Esophagus squamous epithelium (tissue), 5 donors: Measurements from ENCODE around the gene HACL1. TPM values are rescaled to one million over a fixed set of nuclear protein-coding genes. Genes with fewer than 3 reads are reported as not detected.

Source experiments
- DNase-seq: peaks from one replicate; lab custom pipeline; 2025; lab: John Stamatoyannopoulos, UW
- H3K27ac ChIP-seq, 4 donors: fragments of 200-600 bp; sonication (generic); one replicate each; pipeline ENCODE4 v1.5.1; 2016 to 2019; ENCODE audit warnings: mild to moderate bottlenecking in 1 of 4
- H3K27me3 ChIP-seq, 4 donors: fragments of 200-600 bp; sonication (generic); 1 replicate in 3 of 4; 2 replicates in 1 of 4; pipeline versions ENCODE4 v1.5.1 to v1.6.0; 2017 to 2021; ENCODE audit warnings: antibody characterized with exemption in 1 of 4
- H3K36me3 ChIP-seq, 3 donors: fragments of 200-600 bp; sonication (generic); one replicate each; pipeline ENCODE4 v1.5.1; 2016 to 2019
- H3K4me1 ChIP-seq, 3 donors: fragments of 200-600 bp; sonication (generic); one replicate each; pipeline ENCODE4 v1.5.1; 2017 to 2019
- H3K4me3 ChIP-seq, 4 donors: fragments of 200-600 bp; sonication (generic); 1 replicate in 3 of 4; 2 replicates in 1 of 4; pipeline ENCODE4 v1.5.1; 2016 to 2019; ENCODE audit warnings: mild to moderate bottlenecking in 2 of 4, moderate library complexity in 1 of 4
- H3K9me3 ChIP-seq, 3 donors: fragments of 200-600 bp; sonication (generic); one replicate each; pipeline ENCODE4 v1.5.1; 2016 to 2019
- POLR2A ChIP-seq, 4 donors: fragments of 450-650 bp; IDR thresholded peaks; one replicate each; pipeline ENCODE4 v1.6.1; 2017; ENCODE audit warnings: antibody characterized with exemption in 4 of 4, mild to moderate bottlenecking in 4 of 4, moderate library complexity in 3 of 4
- WGBS, 2 donors: methylation state at CpG; one replicate each; pipeline ENCODE4 v1.1.5; 2018; 5-methylcytosine and 5-hydroxymethylcytosine counted together
- intact Hi-C: fragments of 100-400 bp; cut with DNase I; formaldehyde crosslinking; loops from one replicate; pipeline ENCODE4 v1.15.0; 2022
- total RNA-seq, 4 donors: library from RNA; depleted of rRNA; stranded (reverse); fragments of >200 nt; gene quantifications; one replicate each; pipeline ENCODE4 v1.1.0, GENCODE V29; 2016
- TF ChIP-seq, protein P1 (sequence below), 6 experiments: fragments of 450-650 bp in 4 of 6; fragments of 200-600 bp in 2 of 6; sonication (generic) in 2 of 6; IDR thresholded peaks; one replicate each; pipeline ENCODE4 v1.5.1; 2016 to 2019; ENCODE audit warnings: antibody characterized with exemption in 6 of 6, mild to moderate bottlenecking in 4 of 6, moderate library complexity in 4 of 6
- donor health status: DM: yes; HTN: yes; CAD: no.

Gene HACL1
- total RNA-seq, 4 donors from 2014 or later, result 3.3 to 22.3 (median 9.4) TPM

- peaks cover 5 to 34% (median 18%) of the 10 kb centered on the region in 3 donors for H3K4me1 ChIP-seq
- peak overlapping the region; percentile 83 to 95 (median 94) for H3K27ac ChIP-seq
- WGBS, 2 donors, result 1 to 2% methylated on average over 19 of the region's 19 CpGs
- H3K27me3 ChIP-seq, result no peaks in the 10 kb centered on the region
- H3K9me3 ChIP-seq, result no peaks in the 10 kb centered on the region
- no peak for DNase-seq
- intact Hi-C loops, result no loop called here
- peaks cover 0 to 36% (median 0%) of the 10 kb centered on the region in 3 donors for H3K36me3 ChIP-seq
- TF ChIP-seq, protein P1, sequence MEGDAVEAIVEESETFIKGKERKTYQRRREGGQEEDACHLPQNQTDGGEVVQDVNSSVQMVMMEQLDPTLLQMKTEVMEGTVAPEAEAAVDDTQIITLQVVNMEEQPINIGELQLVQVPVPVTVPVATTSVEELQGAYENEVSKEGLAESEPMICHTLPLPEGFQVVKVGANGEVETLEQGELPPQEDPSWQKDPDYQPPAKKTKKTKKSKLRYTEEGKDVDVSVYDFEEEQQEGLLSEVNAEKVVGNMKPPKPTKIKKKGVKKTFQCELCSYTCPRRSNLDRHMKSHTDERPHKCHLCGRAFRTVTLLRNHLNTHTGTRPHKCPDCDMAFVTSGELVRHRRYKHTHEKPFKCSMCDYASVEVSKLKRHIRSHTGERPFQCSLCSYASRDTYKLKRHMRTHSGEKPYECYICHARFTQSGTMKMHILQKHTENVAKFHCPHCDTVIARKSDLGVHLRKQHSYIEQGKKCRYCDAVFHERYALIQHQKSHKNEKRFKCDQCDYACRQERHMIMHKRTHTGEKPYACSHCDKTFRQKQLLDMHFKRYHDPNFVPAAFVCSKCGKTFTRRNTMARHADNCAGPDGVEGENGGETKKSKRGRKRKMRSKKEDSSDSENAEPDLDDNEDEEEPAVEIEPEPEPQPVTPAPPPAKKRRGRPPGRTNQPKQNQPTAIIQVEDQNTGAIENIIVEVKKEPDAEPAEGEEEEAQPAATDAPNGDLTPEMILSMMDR (IDR thresholded peaks at IDR 0.05), result no peak
- TF ChIP-seq POLR2A (IDR thresholded peaks at IDR 0.05), result no peak
- peak overlapping the region; percentile 81 to 96 (median 89) for H3K4me3 ChIP-seq
Measured at GRCh38 chr3:15601046-15601398, 347 bp downstream of the HACL1 start.

DNA sequence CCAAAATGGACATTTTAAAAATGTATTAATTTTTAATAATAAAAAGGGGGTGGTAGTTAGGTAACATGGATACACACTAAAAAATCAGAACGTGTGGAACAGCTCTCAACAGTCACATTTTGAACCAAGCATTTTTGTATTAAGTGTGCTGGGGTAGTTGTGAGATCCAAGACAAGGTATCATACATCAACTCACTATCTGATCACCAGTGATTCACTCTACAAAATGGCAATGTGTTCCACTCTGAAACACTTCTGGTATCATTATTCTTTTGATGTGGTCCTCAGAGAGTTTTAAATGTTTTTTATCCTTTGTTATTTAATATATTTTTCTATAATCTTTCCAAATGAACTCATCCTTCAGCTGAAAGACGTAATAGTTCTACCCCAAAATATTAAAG lies 5.4 kb downstream of the HACL1 start:
- Histone ChIP-seq H3K27me3 (no peaks in the 10 kb centered on the region), H3K27ac (no peak overlapping the region), H3K9me3 (no peaks in the 10 kb centered on the region), H3K4me3 (no peak overlapping the region), H3K36me3 (peaks cover 0 to 60% (median 0%) of the 10 kb centered on the region in 3 donors), H3K4me1 (peaks cover 5 to 19% (median 9%) of the 10 kb centered on the region in 3 donors)
- no peak for TF ChIP-seq POLR2A (IDR thresholded peaks at IDR 0.05)
- TF ChIP-seq, protein P1 (IDR thresholded peaks at IDR 0.05), result no peak
- DNase-seq, result no peak
- 76 to 91% methylated on average over 2 of the region's 2 CpGs for WGBS, 2 donors
- intact Hi-C loops, result no loop called here

DNA sequence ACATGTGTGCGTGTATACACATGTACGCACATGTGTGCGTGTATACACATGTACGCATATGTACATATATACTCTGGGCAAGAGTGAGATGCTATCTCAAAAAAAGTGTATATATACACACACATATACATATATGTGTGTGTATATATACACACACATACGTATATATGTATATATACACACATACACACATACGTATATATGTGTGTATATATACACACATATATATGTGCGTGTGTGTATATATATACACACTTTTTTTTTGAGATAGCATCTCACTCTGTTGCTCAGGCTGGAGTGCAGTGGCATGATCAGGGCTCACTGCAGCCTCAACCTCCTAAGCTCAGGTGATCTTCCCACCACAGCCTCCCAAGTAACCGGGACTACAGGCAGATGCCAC lies 8.4 kb downstream of the HACL1 start:
- intact Hi-C loops, result no loop called here
- Histone ChIP-seq H3K4me3 (no peak overlapping the region), H3K4me1 (no peaks in the 10 kb centered on the region), H3K9me3 (no peaks in the 10 kb centered on the region), H3K27ac (no peak overlapping the region), H3K36me3 (peaks cover 0 to 70% (median 11%) of the 10 kb centered on the region in 3 donors), H3K27me3 (no peaks in the 10 kb centered on the region)
- WGBS, 2 donors, result 78 to 94% methylated on average over 8 of the region's 8 CpGs
- no peak for TF ChIP-seq POLR2A (IDR thresholded peaks at IDR 0.05)
- TF ChIP-seq, protein P1 (IDR thresholded peaks at IDR 0.05), result no peak
- DNase-seq, result no peak

DNA sequence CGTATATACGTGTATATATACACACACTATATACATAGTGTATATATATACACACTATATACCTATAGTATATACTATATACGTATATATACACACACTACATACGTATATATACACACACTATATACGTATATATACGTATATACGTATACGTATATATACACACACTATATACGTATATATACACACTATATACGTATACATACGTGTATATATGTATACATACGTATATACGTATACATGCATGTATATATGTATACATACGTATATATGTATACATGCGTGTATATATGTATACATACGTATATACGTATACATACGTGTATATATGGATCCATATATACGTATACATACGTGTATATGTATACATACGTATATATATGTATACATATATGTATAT lies 9.4 kb downstream of the HACL1 start:
- no peak for DNase-seq
- H3K4me1 ChIP-seq, result no peaks in the 10 kb centered on the region
- peaks cover 0 to 65% (median 11%) of the 10 kb centered on the region in 3 donors for H3K36me3 ChIP-seq
- H3K27me3 ChIP-seq, result no peaks in the 10 kb centered on the region
- no peaks in the 10 kb centered on the region for H3K9me3 ChIP-seq
- no peak overlapping the region for H3K4me3 ChIP-seq
- intact Hi-C loops, result no loop called here
- no peak for TF ChIP-seq POLR2A (IDR thresholded peaks at IDR 0.05)
- TF ChIP-seq, protein P1 (IDR thresholded peaks at IDR 0.05), result no peak
- no peak overlapping the region for H3K27ac ChIP-seq
- WGBS, 2 donors, result 85 to 88% methylated on average over 21 of the region's 21 CpGs

- Histone ChIP-seq H3K9me3 (no peaks in the 10 kb centered on the region), H3K27ac (no peak overlapping the region), H3K27me3 (no peaks in the 10 kb centered on the region), H3K4me1 (no peaks in the 10 kb centered on the region), H3K36me3 (peaks cover 0 to 66% (median 11%) of the 10 kb centered on the region in 3 donors), H3K4me3 (no peak overlapping the region)
- 81% methylated on average over 3 of the region's 3 CpGs for WGBS, 2 donors
- DNase-seq, result no peak
- no peak for TF ChIP-seq POLR2A (IDR thresholded peaks at IDR 0.05)
- TF ChIP-seq, protein P1 (IDR thresholded peaks at IDR 0.05), result no peak
- intact Hi-C loops, result no loop called here
Measured at GRCh38 chr3:15591242-15591641, 10.1 kb downstream of the HACL1 start.
